Prostate gland (tissue), 2 donors: Measurements from ENCODE around the gene ITGAD.

Experiments
- POLR2A ChIP-seq: fragments of 450-650 bp; IDR thresholded peaks from one replicate; pipeline ENCODE4 v1.6.1; 2016; ENCODE audit warnings: antibody characterized with exemption, mild to moderate bottlenecking
- POLR2AphosphoS5 ChIP-seq: sonication (generic); formaldehyde crosslinking; IDR thresholded peaks from one replicate; pipeline ENCODE4 v1.6.1; 2017; ENCODE audit warnings: antibody characterized with exemption
- TF ChIP-seq, protein P1 (sequence below), 4 experiments: fragments of 200-600 bp in 2 of 4; fragments of 450-650 bp in 2 of 4; sonication (generic) in 2 of 4; IDR thresholded peaks; 1 replicate in 3 of 4; 2 replicates in 1 of 4; pipeline ENCODE4 v1.5.1; 2016 to 2019; ENCODE audit warnings: antibody characterized with exemption in 4 of 4, mild to moderate bottlenecking in 2 of 4, moderate library complexity in 2 of 4

DNA sequence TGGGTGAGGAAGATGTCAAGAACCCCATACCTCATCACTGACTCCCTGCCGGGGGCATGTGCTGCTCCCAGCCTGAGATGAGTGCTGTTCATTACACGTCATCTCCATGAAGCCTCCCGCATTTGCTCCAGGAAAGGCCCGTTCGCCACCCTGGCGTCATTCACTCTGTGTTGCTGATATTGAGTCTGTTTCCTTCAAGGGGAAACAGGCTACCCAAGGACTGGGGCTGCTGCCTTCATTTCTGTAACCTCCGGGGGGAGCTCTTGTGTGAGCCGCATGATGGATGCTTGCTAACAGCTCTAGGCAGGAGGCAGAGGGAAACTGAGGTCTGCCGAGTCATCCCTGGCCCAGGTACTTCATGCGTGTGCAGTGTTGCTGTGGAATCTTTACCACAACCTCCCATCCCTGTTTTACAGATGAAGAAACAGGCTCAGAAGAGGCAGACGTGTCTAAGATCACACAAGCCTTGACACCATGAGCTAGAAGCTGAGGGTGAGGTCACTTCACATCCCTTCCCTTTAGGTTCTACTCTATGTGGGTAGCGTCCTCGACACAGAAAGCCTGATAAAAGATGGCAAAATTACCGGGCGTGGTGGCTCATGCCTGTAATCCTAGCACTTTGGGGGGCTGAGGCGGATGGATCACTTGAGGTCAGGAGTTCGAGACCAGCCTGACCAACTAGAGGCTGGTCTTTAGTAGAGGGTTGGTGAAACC, 62.6 kb downstream of the ITGAD start:
- TF ChIP-seq, protein P1, sequence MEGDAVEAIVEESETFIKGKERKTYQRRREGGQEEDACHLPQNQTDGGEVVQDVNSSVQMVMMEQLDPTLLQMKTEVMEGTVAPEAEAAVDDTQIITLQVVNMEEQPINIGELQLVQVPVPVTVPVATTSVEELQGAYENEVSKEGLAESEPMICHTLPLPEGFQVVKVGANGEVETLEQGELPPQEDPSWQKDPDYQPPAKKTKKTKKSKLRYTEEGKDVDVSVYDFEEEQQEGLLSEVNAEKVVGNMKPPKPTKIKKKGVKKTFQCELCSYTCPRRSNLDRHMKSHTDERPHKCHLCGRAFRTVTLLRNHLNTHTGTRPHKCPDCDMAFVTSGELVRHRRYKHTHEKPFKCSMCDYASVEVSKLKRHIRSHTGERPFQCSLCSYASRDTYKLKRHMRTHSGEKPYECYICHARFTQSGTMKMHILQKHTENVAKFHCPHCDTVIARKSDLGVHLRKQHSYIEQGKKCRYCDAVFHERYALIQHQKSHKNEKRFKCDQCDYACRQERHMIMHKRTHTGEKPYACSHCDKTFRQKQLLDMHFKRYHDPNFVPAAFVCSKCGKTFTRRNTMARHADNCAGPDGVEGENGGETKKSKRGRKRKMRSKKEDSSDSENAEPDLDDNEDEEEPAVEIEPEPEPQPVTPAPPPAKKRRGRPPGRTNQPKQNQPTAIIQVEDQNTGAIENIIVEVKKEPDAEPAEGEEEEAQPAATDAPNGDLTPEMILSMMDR (IDR thresholded peaks at IDR 0.05) = no peak
- no peak for TF ChIP-seq POLR2A
- no peak for TF ChIP-seq POLR2AphosphoS5
